ENCODE data around the gene STK32C. TPM values are rescaled to one million over a fixed set of nuclear protein-coding genes. Genes with fewer than 3 reads are reported as not detected.

Gene STK32C
- total RNA-seq, 1 experiment from 2014 or later, result 13.9 TPM

GRCh38 chr10:132241496-132241895 lies 66.3 kb downstream of the STK32C start:
- no peak overlapping the region for H2AFZ ChIP-seq
- H3K36me3 ChIP-seq (ENCODE audit: low read depth), result no peaks in the 10 kb centered on the region
- CTCF ChIA-PET, result no interaction called here
- no peaks in the 10 kb centered on the region for H3K4me1 ChIP-seq (replicated peaks; ENCODE audit: insufficient read depth)
- H3K4me3 ChIP-seq, result no peak overlapping the region
- H4K20me1 ChIP-seq (ENCODE audit: insufficient read depth), result no peaks in the 10 kb centered on the region
- DNase-seq, result no peak
- no peak overlapping the region for H3K4me2 ChIP-seq
- POLR2A ChIA-PET (ENCODE audit: unreplicated experiment), result no interaction called here
- no peaks in the 10 kb centered on the region for H3K27me3 ChIP-seq (ENCODE audit: insufficient read depth, low read depth)
- BruUV-seq (replicated peaks), result no TSS peak
- no peaks in the 10 kb centered on the region for H3F3A ChIP-seq (ENCODE audit: insufficient read depth, low read depth)
- no peak for TF ChIP-seq EZH2 (IDR thresholded peaks at IDR 0.05; ENCODE audit: low read depth)
- no peak for TF ChIP-seq CTCF (conservative IDR thresholded peaks at IDR 0.05)
- no peaks in the 10 kb centered on the region for H3K9me3 ChIP-seq (ENCODE audit: insufficient read depth, low read depth)
- no peaks in the 10 kb centered on the region for H3K9me2 ChIP-seq (ENCODE audit: insufficient read depth)
- H3K79me2 ChIP-seq (ENCODE audit: low read depth), result no peaks in the 10 kb centered on the region
- intact Hi-C loops (cut with micrococcal nuclease; ENCODE audit: unreplicated experiment), result no loop called here
- no peak overlapping the region for H3K27ac ChIP-seq

- H2AFZ ChIP-seq, result no peak overlapping the region
- H3K4me3 ChIP-seq, result no peak overlapping the region
- H3K4me1 ChIP-seq (replicated peaks; ENCODE audit: insufficient read depth), result no peaks in the 10 kb centered on the region
- no peaks in the 10 kb centered on the region for H3K79me2 ChIP-seq (ENCODE audit: low read depth)
- TF ChIP-seq EZH2 (IDR thresholded peaks at IDR 0.05; ENCODE audit: low read depth) (no peak), CTCF (conservative IDR thresholded peaks at IDR 0.05) (no peak)
- no peak overlapping the region for H3K27ac ChIP-seq
- BruUV-seq (replicated peaks), result no TSS peak
- no peaks in the 10 kb centered on the region for H3K27me3 ChIP-seq (ENCODE audit: insufficient read depth, low read depth)
- H4K20me1 ChIP-seq (ENCODE audit: insufficient read depth), result no peaks in the 10 kb centered on the region
- no peak overlapping the region for H3K4me2 ChIP-seq
- POLR2A ChIA-PET (ENCODE audit: unreplicated experiment), result no interaction called here
- H3K9me3 ChIP-seq (ENCODE audit: insufficient read depth, low read depth), result no peaks in the 10 kb centered on the region
- H3F3A ChIP-seq (ENCODE audit: insufficient read depth, low read depth), result no peaks in the 10 kb centered on the region
- no peaks in the 10 kb centered on the region for H3K36me3 ChIP-seq (ENCODE audit: low read depth)
- CTCF ChIA-PET, result no interaction called here
- intact Hi-C loops (cut with micrococcal nuclease; ENCODE audit: unreplicated experiment), result no loop called here
- H3K9me2 ChIP-seq (ENCODE audit: insufficient read depth), result no peaks in the 10 kb centered on the region
- DNase-seq, result no peak
Observed at GRCh38 chr10:132241086-132241485, 66.7 kb downstream of the STK32C start.

GRCh38 chr10:132240581-132240980 lies 67.2 kb downstream of the STK32C start:
- intact Hi-C loops (cut with micrococcal nuclease; ENCODE audit: unreplicated experiment), result no loop called here
- Histone ChIP-seq H3K27ac (no peak overlapping the region), H2AFZ (no peak overlapping the region), H3K9me3 (ENCODE audit: insufficient read depth, low read depth) (no peaks in the 10 kb centered on the region), H3K4me3 (no peak overlapping the region), H3F3A (ENCODE audit: insufficient read depth, low read depth) (no peaks in the 10 kb centered on the region), H3K4me1 (replicated peaks; ENCODE audit: insufficient read depth) (no peaks in the 10 kb centered on the region), H3K79me2 (ENCODE audit: low read depth) (no peaks in the 10 kb centered on the region), H4K20me1 (ENCODE audit: insufficient read depth) (no peaks in the 10 kb centered on the region), H3K4me2 (no peak overlapping the region), H3K36me3 (ENCODE audit: low read depth) (no peaks in the 10 kb centered on the region), H3K27me3 (ENCODE audit: insufficient read depth, low read depth) (no peaks in the 10 kb centered on the region), H3K9me2 (ENCODE audit: insufficient read depth) (no peaks in the 10 kb centered on the region)
- BruUV-seq (replicated peaks), result no TSS peak
- POLR2A ChIA-PET (ENCODE audit: unreplicated experiment), result no interaction called here
- CTCF ChIA-PET, result no interaction called here
- DNase-seq, result no peak
- TF ChIP-seq EZH2 (IDR thresholded peaks at IDR 0.05; ENCODE audit: low read depth) (no peak), CTCF (conservative IDR thresholded peaks at IDR 0.05) (no peak)
